ENCODE data around the gene SGCD.

SGCD gene

GRCh38 chr5:156431956-156432829 lies 105.2 kb downstream of the SGCD start:
- DNase-seq (ENCODE audit: insufficient read length, low spot score) (no peak), FAIRE-seq (no peak)
- TF ChIP-seq POLR2A (IDR thresholded peaks at IDR 0.05; ENCODE audit: low read depth, low read length) = no peak

DNA sequence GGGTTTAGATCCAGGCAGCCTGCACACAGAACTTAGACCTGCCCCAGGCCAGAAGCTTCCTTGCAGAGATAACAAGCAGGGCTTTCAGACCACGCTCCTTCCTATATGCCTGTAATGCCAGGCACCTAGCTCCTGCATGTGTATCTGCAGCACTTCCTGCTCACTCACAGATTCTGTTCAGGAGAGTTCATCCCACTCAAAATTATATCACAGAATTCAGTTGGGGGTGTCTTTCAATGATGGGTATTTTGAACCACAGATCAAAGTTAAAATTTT lies 105.8 kb downstream of the SGCD start:
- no peak for DNase-seq (ENCODE audit: insufficient read length, low spot score)
- no peak for TF ChIP-seq POLR2A (IDR thresholded peaks at IDR 0.05; ENCODE audit: low read depth, low read length)
- no peak for FAIRE-seq

DNA sequence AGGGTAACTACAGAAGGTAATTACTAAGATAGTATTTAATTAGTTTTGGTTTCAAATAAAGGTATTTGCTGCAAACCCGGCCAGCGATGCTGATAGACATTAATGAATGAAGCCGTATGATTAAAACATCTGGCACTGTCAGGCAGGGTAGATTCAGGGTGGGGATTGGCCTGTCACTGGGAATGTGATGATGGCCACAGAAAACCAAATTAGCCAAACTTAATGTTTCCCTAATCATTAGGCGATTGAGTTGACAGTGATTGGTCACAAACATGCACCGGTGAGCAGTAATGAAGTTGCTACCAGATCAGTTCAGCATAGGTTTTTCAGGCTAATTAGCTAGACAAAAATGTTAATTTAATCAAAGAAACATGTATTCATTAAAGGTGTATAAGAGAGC lies 107.5 kb downstream of the SGCD start:
- no peak for FAIRE-seq
- no peak for TF ChIP-seq POLR2A (IDR thresholded peaks at IDR 0.05; ENCODE audit: low read depth, low read length)
- DNase-seq (ENCODE audit: insufficient read length, low spot score) = no peak

- DNase-seq (ENCODE audit: insufficient read length, low spot score) = no peak
These were observed 108.1 kb downstream of the SGCD start for GRCh38 chr5:156435101-156435500.

DNA sequence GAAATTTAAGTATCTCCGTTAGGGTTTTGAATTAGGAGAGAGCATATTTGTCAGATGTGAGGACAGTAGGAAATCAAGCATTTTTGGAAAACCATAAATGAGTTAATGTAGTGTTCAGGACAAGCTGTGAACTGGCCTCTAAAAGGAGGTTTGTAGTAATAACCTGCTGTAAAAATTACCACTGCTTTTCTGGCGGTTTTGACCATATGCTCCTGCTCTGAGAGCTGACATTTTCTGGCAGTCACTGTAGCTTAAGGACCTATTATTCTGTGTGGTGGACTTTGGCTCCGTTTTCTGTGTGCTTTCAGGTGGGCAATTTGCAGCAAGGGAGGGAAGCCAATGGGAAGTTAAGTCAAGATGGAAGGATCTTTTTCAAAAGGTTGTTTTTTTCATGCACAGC lies 111.1 kb downstream of the SGCD start:
- FAIRE-seq = no peak
- TF ChIP-seq POLR2A (IDR thresholded peaks at IDR 0.05; ENCODE audit: low read depth, low read length) = no peak
- DNase-seq (ENCODE audit: insufficient read length, low spot score) = no peak

More at GRCh38 chr5:156435101-156435500, 108.1 kb downstream of the SGCD start:
- FAIRE-seq = no peak
- TF ChIP-seq POLR2A (IDR thresholded peaks at IDR 0.05; ENCODE audit: low read depth, low read length) = no peak

DNA sequence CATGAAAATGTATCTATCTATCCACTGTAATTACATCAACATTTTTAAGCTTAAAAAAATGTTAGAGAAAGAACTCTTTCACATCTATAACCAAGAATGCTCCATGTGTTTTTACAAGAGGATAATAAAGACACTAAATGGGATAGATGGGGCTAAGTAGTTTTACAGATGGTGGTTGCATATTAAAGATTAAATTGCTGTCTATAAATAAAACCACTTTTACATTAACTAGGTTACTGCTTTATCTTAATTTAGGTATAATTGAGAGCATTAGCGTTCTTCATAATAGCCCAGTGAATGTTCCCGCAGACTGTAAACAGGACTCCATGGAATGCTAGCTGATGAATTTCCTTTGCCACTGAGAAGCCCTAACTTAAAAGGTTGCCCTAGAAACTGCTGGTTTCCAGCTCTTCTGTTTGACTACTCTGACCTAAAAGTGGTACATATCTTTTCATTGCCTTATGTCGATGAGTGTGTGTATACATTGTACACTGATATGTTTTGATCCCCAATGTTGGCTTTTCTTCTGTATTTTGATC lies 117.9 kb downstream of the SGCD start:
- FAIRE-seq = no peak
- no peak for DNase-seq (ENCODE audit: insufficient read length, low spot score)
- TF ChIP-seq POLR2A (IDR thresholded peaks at IDR 0.05; ENCODE audit: low read depth, low read length) = no peak

DNA sequence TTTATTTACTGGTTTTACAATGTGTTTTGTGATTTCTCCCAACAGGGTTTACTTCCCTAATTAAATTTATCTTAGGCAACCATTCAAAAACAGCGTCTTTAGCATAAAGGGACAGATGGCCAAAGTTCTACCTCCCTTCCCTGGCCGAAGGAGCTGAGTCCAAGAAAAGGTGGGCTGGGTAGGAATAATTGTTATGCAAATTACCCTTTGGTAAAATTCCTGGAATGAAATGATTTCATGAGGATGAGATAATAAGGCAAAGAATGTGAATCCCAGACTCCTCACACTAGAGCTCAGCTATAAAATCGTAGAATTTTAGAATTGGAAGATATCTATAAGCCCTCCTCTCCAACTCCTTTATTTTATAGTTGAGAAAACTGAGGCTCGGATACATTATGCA lies 119.6 kb downstream of the SGCD start:
- FAIRE-seq (no peak), DNase-seq (ENCODE audit: insufficient read length, low spot score) (no peak)
- TF ChIP-seq POLR2A (IDR thresholded peaks at IDR 0.05; ENCODE audit: low read depth, low read length) = no peak

GRCh38 chr5:156450778-156451177 lies 123.8 kb downstream of the SGCD start:
- TF ChIP-seq POLR2A (IDR thresholded peaks at IDR 0.05; ENCODE audit: low read depth, low read length) = no peak
- no peak for DNase-seq (ENCODE audit: insufficient read length, low spot score)
- no peak for FAIRE-seq

DNA sequence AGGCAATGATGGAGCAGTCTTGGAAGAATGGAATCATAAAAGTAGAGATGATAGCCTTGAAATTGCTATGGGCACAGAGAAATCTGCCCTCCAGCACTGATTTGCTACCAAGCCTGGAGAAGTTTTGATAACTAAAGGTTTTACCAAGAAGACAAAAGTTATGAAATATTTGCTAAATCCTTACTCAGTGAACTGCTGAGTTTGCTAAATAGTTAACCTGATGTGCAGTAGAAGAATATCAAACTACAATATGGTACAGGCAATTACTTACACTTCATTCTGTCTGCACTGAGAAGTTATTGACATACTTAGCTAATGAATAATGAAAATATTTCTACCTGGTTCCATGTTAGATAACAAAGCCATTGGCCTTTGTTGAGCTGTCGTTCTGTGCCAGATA lies 124.5 kb downstream of the SGCD start:
- no peak for DNase-seq (ENCODE audit: insufficient read length, low spot score)
- no peak for TF ChIP-seq POLR2A (IDR thresholded peaks at IDR 0.05; ENCODE audit: low read depth, low read length)
- FAIRE-seq = no peak

DNA sequence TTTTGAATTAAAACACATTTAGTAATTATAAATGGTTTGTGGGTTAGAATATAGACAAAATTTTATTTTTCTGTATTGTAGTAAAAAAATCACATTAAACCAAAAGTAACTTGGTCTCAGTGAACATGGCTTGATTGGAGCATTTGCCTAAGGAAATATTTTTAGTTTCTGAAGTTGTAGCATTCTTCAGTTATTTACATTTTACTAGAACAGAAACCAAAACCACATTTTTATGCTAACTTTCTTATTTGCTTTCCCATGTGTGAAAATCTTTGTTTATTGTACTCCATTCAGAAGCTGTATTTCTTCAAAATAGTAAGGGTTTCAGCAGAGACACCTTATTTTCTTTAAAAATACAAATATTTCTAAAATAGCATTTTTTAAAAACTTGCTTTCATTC lies 129.9 kb downstream of the SGCD start:
- FAIRE-seq = no peak

DNA sequence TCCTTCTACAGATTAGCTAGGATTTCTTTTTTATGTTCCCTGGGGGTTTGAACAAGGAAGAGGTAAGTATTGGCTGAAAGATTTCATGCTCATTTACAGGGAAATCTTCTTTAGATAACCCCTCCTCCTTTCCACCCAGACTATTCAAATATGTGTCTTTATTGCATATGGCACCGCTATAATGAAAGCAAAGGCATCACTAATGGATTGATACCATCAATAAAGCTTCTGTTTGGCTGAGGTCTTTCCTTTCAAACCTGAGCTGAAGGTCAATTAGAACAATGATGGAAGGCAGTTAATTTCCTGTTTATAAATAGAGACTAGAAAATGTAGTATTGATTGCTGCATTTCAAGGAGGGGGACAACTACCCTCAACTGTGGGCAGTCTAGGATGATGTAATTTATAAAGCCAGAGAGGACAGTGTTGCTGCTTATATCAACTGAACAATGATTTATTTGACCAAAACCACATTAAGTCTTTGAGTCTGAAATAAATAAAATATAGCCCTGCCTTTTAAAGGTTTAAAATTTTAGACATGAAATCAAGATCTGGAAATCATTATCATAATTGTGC lies 132.9 kb downstream of the SGCD start:
- DNase-seq (ENCODE audit: insufficient read length, low spot score) (no peak), FAIRE-seq (no peak)
- TF ChIP-seq POLR2A (IDR thresholded peaks at IDR 0.05; ENCODE audit: low read depth, low read length) = no peak

More for the DNA sequence above, 129.9 kb downstream of the SGCD start:
- TF ChIP-seq POLR2A (IDR thresholded peaks at IDR 0.05; ENCODE audit: low read depth, low read length) = no peak
- no peak for DNase-seq (ENCODE audit: insufficient read length, low spot score)

GRCh38 chr5:156460471-156460870 lies 133.5 kb downstream of the SGCD start:
- FAIRE-seq = no peak
- no peak for DNase-seq (ENCODE audit: insufficient read length, low spot score)
- TF ChIP-seq POLR2A (IDR thresholded peaks at IDR 0.05; ENCODE audit: low read depth, low read length) = no peak

- DNase-seq (ENCODE audit: insufficient read length, low spot score) (no peak), FAIRE-seq (no peak)
- TF ChIP-seq POLR2A (IDR thresholded peaks at IDR 0.05; ENCODE audit: low read depth, low read length) = no peak
These were observed 139.9 kb downstream of the SGCD start for GRCh38 chr5:156466871-156467270.

DNA sequence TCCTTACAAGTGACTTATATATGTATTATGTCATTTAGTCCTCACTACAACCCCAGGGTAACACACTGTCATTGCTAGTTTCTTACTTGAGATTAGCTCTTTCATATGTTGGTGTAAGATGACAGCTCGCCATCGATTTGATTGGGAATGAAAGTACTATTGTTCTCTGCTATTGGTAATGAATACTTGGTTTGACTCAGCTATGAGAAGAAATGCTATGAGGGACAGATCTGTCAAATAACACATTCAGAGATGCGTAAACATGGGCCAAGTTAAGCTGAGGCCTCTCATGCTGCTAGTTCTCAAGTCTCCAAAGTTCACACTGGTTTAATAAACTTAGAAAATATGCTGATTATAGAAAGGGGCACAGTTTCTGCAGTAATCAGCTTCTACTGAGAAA lies 142.7 kb downstream of the SGCD start:
- no peak for DNase-seq (ENCODE audit: insufficient read length, low spot score)
- no peak for FAIRE-seq
- no peak for TF ChIP-seq POLR2A (IDR thresholded peaks at IDR 0.05; ENCODE audit: low read depth, low read length)

DNA sequence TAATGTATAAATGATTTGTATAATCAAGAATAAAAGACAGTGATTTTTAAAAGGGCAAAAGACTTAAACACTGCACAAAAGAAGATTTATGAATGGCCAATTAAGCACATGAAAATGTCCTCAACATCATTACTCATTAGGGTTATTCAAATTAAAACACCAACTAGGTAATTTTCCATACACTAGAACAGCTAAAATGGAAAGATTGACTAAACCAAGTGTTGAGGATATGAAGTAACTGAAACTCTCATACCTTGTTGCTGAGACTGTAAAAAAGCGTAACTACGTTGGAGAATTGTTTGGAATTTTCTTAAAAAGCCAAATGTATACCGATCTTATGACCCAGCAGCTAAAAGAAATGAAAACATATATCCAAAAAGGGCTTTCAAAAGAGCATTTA lies 144.9 kb downstream of the SGCD start:
- no peak for DNase-seq (ENCODE audit: insufficient read length, low spot score)

More for the DNA sequence above, 144.9 kb downstream of the SGCD start:
- no peak for TF ChIP-seq POLR2A (IDR thresholded peaks at IDR 0.05; ENCODE audit: low read depth, low read length)
- no peak for FAIRE-seq

Measured in H54 (cell line).